ENCODE measurements around the gene DES. TPM values are rescaled to one million over a fixed set of nuclear protein-coding genes. Genes with fewer than 3 reads are reported as not detected.

DES gene
- polyA plus RNA-seq, 1 donor from 2014 or later: not detected

GRCh38 chr2:219465659-219466561, 47.7 kb downstream of the DES start:
- H3K27me3 ChIP-seq (ENCODE audit: insufficient read depth, low read depth, low read length): no peaks in the 10 kb centered on the region
- H3K36me3 ChIP-seq (ENCODE audit: insufficient read depth, low read length): no peaks in the 10 kb centered on the region
- no peak overlapping the region for H3K4me3 ChIP-seq (ENCODE audit: low read length)
- no peak overlapping the region for H3K4me2 ChIP-seq (ENCODE audit: low read length)
- H3F3A ChIP-seq (ENCODE audit: insufficient read depth, low read length, poor library complexity, severe bottlenecking): no peaks in the 10 kb centered on the region
- no peak overlapping the region for H2AFZ ChIP-seq (ENCODE audit: low read depth, low read length)
- H3K9me2 ChIP-seq (ENCODE audit: insufficient read depth, low read length): no peaks in the 10 kb centered on the region
- H3K27ac ChIP-seq (ENCODE audit: low read length): no peak overlapping the region
- TF ChIP-seq REST (IDR thresholded peaks at IDR 0.05; ENCODE audit: borderline replicate concordance) (no peak), EZH2 (IDR thresholded peaks at IDR 0.05; ENCODE audit: borderline replicate concordance, insufficient read depth, low read length, poor library complexity, severe bottlenecking) (no peak), POLR2AphosphoS5 (IDR thresholded peaks at IDR 0.05) (no peak), SMC3 (conservative IDR thresholded peaks at IDR 0.05; ENCODE audit: poor library complexity) (no peak), MXI1 (conservative IDR thresholded peaks at IDR 0.05; ENCODE audit: poor library complexity, severe bottlenecking) (no peak), CTCF (IDR thresholded peaks at IDR 0.05; ENCODE audit: poor library complexity, severe bottlenecking) (no peak), EP300 (conservative IDR thresholded peaks at IDR 0.05; ENCODE audit: poor library complexity, severe bottlenecking) (no peak), RAD21 (conservative IDR thresholded peaks at IDR 0.05) (no peak), TAF1 (IDR thresholded peaks at IDR 0.05; ENCODE audit: low read depth) (no peak)
- no peaks in the 10 kb centered on the region for H3K79me2 ChIP-seq (replicated peaks; ENCODE audit: insufficient read depth, low read length)
- no peaks in the 10 kb centered on the region for H4K20me1 ChIP-seq (ENCODE audit: insufficient read depth)
- H3K9me3 ChIP-seq (ENCODE audit: low read length): no peaks in the 10 kb centered on the region
- no peak overlapping the region for H3K9ac ChIP-seq (ENCODE audit: low read length)

- H3K27ac ChIP-seq (ENCODE audit: low read length): no peak overlapping the region
- no peaks in the 10 kb centered on the region for H3K9me3 ChIP-seq (ENCODE audit: low read length)
- H3K4me2 ChIP-seq (ENCODE audit: low read length): no peak overlapping the region
- no peak for TF ChIP-seq MXI1 (conservative IDR thresholded peaks at IDR 0.05; ENCODE audit: poor library complexity, severe bottlenecking)
- TF ChIP-seq TAF1 (IDR thresholded peaks at IDR 0.05; ENCODE audit: low read depth): no peak
- no peak for TF ChIP-seq EZH2 (IDR thresholded peaks at IDR 0.05; ENCODE audit: borderline replicate concordance, insufficient read depth, low read length, poor library complexity, severe bottlenecking)
- TF ChIP-seq CTCF (IDR thresholded peaks at IDR 0.05; ENCODE audit: poor library complexity, severe bottlenecking): no peak
- TF ChIP-seq POLR2AphosphoS5 (IDR thresholded peaks at IDR 0.05): no peak
- TF ChIP-seq REST (IDR thresholded peaks at IDR 0.05; ENCODE audit: borderline replicate concordance): no peak
- TF ChIP-seq EP300 (conservative IDR thresholded peaks at IDR 0.05; ENCODE audit: poor library complexity, severe bottlenecking): no peak
- TF ChIP-seq RAD21 (conservative IDR thresholded peaks at IDR 0.05): no peak
- TF ChIP-seq SMC3 (conservative IDR thresholded peaks at IDR 0.05; ENCODE audit: poor library complexity): no peak
- H4K20me1 ChIP-seq (ENCODE audit: insufficient read depth): no peaks in the 10 kb centered on the region
- H3K27me3 ChIP-seq (ENCODE audit: insufficient read depth, low read depth, low read length): no peaks in the 10 kb centered on the region
- H3K9me2 ChIP-seq (ENCODE audit: insufficient read depth, low read length): no peaks in the 10 kb centered on the region
- no peak overlapping the region for H2AFZ ChIP-seq (ENCODE audit: low read depth, low read length)
- no peak overlapping the region for H3K4me3 ChIP-seq (ENCODE audit: low read length)
- H3K9ac ChIP-seq (ENCODE audit: low read length): no peak overlapping the region
- no peaks in the 10 kb centered on the region for H3F3A ChIP-seq (ENCODE audit: insufficient read depth, low read length, poor library complexity, severe bottlenecking)
- no peaks in the 10 kb centered on the region for H3K36me3 ChIP-seq (ENCODE audit: insufficient read depth, low read length)
- H3K79me2 ChIP-seq (replicated peaks; ENCODE audit: insufficient read depth, low read length): no peaks in the 10 kb centered on the region
Observed at GRCh38 chr2:219466816-219467735, 48.9 kb downstream of the DES start.
